Neural cell (in vitro differentiated cells): Measurements from ENCODE around the gene TRIM6.

ENCODE experiments used
- CTCF ChIP-seq: fragments of 450-650 bp; IDR thresholded peaks from 2 replicates; pipeline ENCODE4 v1.5.1; 2014; ENCODE audit warnings: antibody characterized with exemption, mild to moderate bottlenecking, moderate library complexity; ENCODE audit not compliant: poor library complexity, severe bottlenecking
- EZH2 ChIP-seq: fragments of 200-600, 300-800 bp; shearing (Covaris generic), sonication (generic); IDR thresholded peaks from 2 replicates; pipeline ENCODE4 v1.6.1; 2014; ENCODE audit warnings: antibody characterized with exemption, low read length, borderline replicate concordance, mild to moderate bottlenecking; ENCODE audit not compliant: insufficient read depth, poor library complexity, severe bottlenecking
- MXI1 ChIP-seq: fragments of 450-650 bp; conservative IDR thresholded peaks from 2 replicates; pipeline ENCODE4 v1.6.1; 2014; ENCODE audit warnings: antibody characterized with exemption, mild to moderate bottlenecking; ENCODE audit not compliant: poor library complexity, severe bottlenecking
- RAD21 ChIP-seq: fragments of 450-650 bp; conservative IDR thresholded peaks from 2 replicates; pipeline ENCODE4 v1.6.1; 2014; ENCODE audit warnings: antibody characterized with exemption, mild to moderate bottlenecking, moderate library complexity
- REST ChIP-seq: IDR thresholded peaks from 2 replicates; pipeline ENCODE4 v1.6.1; 2012; ENCODE audit warnings: borderline replicate concordance
- SMC3 ChIP-seq: fragments of 450-650 bp; conservative IDR thresholded peaks from 2 replicates; pipeline ENCODE4 v1.6.1; 2014; ENCODE audit warnings: antibody characterized with exemption, mild to moderate bottlenecking, moderate library complexity; ENCODE audit not compliant: poor library complexity
- TAF1 ChIP-seq: IDR thresholded peaks from 2 replicates; pipeline ENCODE4 v1.6.1; 2012; ENCODE audit warnings: low read depth

DNA sequence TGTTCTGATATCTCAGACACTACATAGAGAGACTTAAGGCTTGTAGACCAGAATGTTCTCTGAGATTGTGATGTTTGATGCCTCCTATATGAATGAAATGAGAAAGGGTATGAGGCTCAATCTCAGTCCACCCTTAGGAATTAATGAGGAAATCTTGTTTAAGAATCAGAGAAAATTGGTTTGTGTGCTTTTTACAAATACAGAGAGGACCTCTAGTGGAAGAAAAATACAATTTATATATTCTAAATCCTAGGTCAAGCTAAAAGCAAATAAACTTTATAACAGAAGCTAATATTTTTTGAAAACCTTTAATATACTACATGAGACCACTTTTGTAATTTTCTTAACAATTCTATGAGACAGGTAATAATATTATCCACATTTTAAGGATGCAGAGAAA, 43.1 kb upstream of the TRIM6 start:
- TF ChIP-seq EZH2 (no peak), CTCF (peak; percentile 53), SMC3 (peak; percentile 40), RAD21 (peak; percentile 53), TAF1 (no peak), MXI1 (no peak), REST (no peak)
